ENCODE data around the gene INTS1.

The INTS1 gene

DNA sequence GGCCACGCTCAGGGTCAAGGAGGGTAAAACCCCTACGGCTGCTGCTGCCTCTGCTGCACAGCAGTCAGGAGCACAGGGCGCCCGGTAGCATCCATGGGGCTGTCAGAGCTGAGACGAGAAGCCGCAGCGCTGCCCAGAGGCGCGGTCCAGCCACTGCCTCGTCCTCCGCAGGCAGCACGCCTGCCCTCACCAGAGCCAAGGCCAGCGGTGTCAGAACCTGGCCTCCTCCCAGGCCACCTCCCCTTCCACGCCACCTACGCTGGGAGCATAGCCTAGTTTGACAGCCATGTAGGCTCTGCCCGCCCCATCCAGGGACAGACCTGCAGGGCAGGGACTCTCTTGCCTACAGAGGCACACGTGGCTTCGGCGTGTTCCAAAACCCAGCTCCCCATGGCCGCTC, 16.2 kb downstream of the INTS1 start:
- DNase-seq (ENCODE audit: low read depth): no peak

DNA sequence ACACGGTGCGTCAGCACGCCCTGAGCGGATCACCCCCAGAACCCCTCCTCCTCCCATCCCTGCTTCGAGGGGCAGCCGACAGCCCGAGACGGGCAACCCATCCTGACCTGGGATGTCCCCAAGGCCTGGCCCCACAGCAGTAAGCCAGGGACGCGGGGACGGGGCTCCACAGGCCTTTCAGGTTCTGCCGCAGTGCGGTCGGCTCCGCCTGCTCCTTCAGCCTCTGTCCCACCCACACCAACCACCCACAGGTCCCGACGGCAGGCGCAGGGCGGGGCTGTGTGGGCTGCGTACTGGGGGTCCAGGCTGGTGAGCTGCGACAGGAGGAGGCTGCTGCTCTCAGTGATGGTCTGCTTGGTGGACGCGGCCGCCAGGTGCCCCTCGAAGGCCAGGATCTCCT, 16.7 kb downstream of the INTS1 start:
- no peak for DNase-seq (ENCODE audit: low read depth)

DNA sequence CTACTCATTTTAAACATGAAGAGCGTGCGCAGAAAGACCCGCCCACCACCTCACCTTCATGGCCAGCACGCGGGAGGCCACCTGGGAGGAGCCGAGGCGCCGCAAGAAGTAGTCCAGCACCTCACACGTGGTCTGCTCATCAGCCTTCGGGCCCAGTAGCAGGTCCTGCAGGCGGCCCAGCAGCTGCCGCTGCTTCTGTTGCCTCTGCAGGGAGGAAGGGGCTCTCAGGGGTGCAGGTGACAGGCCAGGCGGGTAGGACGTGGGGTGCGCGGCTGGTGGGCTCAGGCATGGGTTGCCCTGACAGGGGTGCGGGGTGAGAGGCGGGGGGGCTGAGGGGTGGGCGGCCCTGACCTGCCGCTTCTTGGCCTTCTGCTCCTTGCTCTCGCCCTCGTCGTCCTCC, 17.6 kb downstream of the INTS1 start:
- no peak for DNase-seq (ENCODE audit: low read depth)

DNA sequence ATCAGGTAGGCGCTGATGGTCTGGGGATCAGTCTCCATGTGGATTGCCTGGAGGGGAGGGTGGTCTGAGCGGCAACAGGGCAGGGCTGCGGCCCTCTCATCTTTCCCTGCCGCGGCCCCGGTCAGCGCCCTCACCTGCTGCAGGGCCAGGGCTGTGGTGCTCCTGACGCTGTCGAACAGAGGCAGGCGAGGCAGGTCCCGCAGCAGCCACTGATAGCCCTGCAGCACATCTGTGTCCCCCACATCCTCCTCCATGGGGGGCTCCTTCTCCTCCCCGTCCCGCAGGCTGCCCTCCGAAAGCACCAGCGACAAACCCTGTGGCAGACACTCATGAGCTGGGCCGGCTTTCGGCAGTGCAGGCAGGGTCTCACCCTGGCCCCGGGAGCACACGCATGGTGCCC, 19.0 kb downstream of the INTS1 start:
- DNase-seq (ENCODE audit: low read depth): no peak

DNA sequence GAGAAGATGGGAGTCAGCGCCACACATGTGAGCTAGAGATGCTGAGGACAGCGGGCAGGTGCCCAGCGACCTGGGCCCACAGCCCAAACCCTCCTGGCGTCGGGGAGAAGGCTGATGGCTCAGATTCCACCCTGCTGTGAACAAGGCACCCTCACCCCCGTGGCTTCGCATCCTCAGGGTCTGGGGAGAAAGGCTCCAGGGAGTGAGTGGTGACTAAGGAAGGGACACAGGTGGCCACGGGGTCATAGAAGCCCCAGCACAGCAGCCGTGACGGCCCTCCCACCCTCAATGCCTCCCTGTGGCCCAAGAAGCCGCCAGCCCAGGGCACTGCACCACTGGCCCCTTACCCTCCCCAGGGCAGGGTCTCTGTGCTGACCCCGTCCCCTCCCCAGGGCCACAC, 19.6 kb downstream of the INTS1 start:
- DNase-seq (ENCODE audit: low read depth): no peak

DNA sequence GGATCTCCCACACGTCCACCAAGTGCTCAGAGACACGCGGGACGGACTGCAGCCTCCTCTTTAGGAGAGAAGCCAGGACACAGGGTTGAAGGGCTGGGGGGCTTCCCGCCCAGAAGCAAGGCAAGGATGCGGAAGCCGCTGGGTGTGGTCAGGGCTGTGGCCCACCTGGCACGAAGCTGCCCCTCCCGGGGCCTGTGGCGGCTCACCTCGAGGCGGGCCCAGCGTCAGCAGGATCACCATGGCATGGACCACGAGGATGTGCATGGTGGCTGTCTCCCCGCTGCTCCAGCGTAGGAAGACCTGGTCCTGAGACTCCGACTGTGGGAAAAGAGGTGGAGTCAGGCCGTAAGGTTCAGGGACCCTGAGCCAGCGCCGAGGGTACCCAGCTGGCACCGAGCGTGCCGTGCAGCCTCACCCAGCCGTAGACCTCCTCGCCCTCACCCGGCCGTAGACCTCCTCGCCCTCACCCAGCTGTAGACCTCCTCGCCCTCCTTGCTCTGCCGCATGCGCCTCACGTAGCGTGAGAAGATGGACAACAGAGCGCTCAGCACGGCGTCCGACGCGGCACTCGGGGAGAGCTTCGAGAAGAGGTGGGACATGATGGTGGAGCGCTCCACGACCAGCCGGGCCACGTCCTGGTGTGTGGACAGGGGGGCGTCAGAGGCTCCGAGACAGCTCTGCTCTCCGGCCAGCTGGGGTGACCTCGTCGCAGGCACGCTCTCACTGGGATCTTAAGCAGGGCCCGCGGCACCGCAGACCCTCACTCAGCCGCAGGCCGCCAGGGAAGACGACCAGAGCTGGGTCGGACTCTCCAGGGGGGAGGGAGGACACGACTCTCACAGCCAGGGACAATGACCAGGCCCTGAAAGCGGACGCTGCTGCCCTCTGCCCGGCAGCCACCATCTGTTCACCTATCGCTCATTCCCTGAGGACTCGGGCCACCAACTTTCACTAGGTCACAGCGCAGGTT, 20.4 kb downstream of the INTS1 start:
- DNase-seq (ENCODE audit: low read depth): no peak

DNA sequence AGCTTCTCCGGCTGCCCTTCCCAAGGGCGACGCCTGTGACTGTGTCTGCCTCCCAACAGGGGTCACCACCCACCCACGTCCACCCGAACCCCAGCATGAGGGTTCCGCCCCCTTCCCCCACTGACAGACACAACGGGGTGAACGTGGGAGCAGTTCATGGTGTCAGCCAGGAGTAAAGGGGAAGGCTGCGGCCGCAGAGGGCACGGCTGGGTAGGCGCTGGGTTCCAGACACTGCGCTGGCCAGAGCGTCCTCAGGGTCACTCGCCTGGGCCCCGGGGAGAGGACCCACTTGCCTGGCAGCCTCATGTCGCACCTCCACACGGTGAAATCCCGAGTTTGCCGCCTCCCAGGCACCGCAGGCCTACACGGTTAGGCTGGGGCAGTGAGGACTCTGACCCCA, 21.1 kb downstream of the INTS1 start:
- DNase-seq (ENCODE audit: low read depth): no peak

DNA sequence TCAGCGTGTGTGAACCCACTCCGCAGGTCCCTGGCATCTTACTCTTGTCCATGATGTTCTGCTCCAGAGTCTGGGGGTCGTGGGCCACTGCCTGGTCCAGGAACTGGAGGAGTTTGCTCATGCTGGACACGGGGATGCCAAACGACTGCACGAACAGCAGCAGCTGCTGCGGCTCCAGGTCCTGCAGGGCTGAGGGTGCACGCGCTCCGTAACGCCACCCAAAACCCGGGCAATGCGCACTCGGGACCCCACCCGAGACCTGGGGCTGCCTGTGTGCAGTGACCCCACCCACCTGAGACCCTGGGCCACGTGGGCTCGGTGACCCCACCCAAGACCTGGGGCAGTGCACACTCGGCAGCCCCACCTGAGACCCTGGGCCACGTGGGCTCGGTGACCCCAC, 22.9 kb downstream of the INTS1 start:
- no peak for DNase-seq (ENCODE audit: low read depth)

DNA sequence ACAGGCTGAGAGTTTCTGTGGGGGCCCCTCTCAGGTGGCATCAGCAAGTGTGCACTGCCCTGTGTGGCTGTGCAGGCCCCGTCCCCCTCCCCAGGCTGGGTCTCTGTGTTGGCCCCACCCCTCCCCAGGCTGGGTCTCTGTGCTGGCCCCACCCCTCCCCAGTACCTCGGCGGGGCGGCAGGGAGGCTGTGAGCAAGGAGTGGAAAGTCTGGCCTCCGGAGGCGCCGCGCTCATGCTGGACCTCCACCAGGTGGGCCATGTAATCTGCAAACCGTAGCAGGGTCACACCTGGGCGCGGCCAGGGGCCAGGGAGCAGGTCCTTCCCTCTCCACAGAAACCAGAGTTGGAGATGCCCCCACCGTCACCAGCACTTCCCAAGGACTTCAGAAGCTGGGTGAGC, 23.5 kb downstream of the INTS1 start:
- DNase-seq (ENCODE audit: low read depth): no peak

DNA sequence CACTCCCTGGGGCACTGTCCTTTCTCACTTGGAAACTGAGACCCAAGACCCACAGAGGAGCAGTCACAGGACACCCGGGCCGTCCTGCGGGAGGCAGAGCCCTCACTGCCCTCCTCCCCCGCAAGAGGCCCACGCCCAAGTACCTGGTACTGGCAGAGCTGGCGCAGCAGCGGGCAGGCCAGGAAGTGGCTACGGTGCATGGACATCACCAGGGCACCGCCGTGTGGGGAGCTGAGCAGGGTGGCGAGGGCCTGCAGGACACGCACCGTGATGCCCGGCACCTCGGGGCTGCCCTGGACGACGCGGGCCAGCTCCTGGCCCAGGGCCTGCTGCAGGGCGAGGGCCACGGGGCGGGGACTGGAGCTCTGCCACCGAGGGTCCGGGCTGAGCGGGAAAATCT, 24.9 kb downstream of the INTS1 start:
- DNase-seq (ENCODE audit: low read depth): no peak

DNA sequence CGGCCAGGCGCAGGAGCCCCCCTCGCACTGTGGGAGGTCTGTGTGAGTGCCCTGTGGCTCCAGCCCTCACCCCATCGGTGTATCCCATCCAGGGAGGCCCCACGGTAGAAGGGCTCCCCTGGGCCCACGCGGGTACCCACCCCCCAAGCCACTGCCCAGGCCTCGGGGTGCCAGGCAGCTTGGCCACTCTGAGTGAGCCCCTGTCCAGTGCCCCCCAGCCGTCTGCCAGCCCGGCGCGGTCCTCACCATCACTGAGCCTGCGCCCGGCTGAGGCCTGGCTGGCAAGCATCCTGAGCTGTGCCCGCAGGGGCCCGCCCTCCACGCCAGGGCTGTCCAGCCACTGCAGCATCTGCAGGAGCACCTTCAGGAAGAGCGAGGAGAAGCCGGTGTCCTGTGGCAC, 25.7 kb downstream of the INTS1 start:
- no peak for DNase-seq (ENCODE audit: low read depth)

DNA sequence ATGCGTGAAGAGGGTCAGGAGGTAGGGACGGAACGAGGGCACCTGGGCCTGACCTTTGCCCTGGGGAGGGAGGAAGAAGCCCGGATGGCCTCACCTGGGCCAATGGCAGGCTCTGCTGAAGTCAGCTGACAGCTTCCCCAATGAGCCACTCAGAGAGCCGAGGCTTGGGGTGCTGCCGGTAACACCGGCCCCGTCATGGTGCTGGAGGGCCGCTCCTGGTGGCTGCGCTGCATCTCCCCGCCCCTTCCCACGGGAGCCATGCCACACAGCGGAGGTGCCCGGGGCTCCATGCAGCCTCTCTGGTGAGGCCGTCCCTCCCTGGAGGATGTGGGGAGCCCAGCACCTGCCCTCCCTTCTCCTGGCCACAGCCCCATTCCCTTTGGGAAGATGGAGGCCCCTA, 27.3 kb downstream of the INTS1 start:
- no peak for DNase-seq (ENCODE audit: low read depth)

DNA sequence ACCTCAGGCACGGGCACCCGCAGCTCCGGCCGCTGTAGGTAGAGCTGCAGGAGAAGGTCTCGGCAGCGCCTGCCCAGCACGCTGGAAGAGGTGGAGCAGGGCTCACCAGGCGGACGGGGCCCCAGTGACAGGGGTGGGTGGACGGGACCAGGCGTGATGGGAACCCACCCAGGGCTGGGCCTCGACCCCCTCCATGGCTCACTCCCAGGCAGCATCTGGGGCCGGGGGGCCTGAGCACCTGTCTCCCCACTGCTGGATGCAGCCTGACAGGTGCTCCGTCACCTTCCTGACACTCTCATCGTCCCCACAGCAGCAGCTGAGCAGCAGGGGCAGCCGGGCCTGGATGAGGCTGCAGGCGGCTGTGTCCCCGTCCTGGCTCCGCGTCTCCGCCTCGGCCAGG, 28.2 kb downstream of the INTS1 start:
- no peak for DNase-seq (ENCODE audit: low read depth)

DNA sequence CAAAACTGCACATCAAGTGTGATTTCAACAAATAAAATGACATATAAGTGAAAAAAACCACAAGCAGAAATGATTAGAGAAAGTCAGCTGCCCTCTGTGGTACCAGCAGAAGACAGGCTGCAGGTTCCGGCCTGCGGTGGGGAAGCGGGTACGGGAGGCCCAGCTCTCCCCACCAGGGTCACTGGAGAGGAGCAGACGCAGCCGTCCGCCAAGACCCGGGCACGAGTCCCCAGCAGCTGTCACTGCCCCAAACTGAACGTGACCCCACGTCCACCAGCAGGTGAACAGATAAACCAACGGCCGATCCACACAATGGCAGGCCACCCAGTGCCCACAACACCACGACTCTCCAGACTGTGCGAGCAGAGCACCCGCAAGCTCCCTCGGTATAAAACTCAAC, 28.8 kb downstream of the INTS1 start:
- DNase-seq (ENCODE audit: low read depth): no peak

DNA sequence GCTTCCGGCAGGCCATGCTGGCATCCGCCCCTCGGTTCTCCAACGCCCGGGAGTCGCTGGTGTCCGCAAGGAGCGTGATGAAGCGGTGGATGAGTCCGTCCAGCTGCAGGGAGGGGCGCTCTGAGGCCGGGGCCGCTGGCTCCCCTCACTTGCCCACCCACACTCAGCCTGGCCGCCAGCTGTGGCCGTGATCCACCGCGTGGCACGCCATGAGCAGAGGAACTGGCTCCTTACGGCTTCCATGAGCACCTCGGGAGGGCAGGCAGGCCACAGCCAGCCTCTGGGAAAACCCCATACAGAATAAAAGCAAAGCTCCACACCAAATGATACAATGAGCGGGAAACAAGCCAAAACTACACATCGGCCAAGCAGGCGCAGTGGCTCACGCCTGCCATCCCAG, 29.5 kb downstream of the INTS1 start:
- DNase-seq (ENCODE audit: low read depth): no peak

DNA sequence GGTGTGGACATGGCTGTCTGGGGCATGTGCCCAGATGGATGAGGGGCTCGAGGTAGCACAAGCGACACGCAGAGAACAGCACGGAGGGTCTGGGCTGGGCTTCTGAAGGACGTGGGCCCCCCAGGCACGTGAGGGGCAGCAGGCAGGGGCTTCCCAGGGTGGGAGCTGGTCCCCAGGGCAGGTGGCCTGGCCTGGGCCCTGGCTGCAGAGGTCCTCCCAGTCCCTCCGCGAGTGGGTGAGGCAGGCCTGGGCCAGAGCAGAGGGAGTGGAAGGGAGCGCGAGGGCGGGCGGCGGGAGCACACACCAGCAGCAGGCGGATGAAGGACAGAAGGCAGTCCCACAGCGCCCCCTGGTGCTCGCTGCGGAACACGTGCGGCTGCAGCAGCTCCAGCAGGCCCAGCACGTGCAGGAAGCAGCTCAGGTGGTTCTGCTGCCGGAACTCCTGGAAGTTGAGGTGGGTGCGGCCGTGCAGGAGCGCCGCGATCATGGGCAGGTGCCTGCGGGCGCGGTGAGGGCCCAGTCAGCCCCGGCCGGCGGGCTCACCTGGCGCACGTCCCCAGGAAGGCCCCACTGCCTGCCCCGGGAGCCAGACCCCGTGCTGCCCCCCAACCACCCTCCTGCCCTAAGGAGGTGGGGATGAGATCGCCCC, 30.2 kb downstream of the INTS1 start:
- no peak for DNase-seq (ENCODE audit: low read depth)

DNA sequence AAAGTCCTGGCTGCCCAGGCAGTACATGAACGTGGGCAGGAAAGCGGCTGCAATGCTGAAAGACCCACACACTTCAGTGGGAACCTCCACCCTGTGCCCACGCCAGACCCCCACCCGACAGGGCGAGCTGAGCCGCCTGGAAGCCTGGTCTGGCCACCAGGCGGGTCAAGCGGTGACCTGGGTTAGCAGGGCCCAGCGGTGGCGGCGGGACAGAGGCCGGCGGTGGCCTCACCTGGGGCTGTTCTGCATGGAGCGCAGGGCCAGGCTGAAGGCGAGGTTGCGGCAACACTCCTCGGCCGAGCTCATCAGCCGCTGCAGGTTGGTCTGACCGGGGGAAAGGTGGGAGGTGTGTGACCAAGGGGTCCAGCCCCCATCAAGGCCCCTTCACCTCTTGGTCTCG, 33.3 kb downstream of the INTS1 start:
- no peak for DNase-seq (ENCODE audit: low read depth)

DNA sequence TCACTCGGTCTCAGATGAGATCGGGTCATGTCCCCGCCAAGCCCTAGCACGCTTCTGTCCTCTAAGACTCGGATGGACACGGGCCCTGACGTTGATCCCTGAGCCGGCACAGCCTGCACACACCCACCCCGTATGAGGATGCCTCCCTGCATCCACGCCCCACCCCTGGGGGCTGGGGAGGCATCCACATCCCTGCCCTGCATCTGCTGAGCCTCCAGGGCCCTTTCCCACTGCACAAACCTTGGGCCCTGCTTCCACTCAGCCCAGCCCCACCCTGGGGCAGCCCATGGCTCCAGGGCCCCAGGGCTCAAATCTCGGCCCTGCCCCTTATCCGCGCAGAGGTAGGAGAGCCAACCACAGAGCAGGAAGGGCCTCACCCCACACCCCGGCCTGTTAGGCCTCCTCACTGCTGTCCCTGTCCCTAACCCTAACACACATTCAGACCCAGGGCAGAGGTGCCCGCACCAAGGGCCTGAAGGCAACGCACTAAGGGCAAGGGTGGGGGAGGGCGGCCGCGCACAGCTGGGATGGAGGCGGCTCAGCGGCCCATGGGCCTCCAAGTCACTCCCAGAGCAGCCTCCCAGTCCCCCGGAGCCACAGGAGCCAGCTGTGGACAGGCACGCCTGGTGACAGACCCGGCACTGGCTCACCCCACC, 35.4 kb downstream of the INTS1 start:
- DNase-seq (ENCODE audit: low read depth): no peak

DNA sequence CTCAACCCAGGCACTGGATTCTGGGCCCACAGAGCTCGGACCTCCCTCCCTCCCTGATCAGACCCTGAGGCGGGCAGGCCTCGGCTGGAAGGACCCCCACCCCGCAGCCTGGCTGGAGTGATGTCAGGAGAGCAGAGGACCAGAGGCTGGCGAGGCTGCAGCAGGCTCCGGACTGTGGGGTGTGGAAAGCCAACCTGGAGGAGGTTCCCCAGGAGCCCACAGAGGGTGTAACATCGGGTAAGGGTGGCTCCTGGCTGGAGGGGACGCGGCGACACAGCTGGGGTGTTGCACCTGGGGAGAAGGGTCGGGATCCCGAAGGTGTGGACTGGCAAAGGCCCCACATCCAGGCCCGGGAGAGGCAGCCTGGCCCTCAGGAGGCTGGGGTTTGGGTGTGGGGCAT, 36.0 kb downstream of the INTS1 start:
- DNase-seq (ENCODE audit: low read depth): no peak

DNA sequence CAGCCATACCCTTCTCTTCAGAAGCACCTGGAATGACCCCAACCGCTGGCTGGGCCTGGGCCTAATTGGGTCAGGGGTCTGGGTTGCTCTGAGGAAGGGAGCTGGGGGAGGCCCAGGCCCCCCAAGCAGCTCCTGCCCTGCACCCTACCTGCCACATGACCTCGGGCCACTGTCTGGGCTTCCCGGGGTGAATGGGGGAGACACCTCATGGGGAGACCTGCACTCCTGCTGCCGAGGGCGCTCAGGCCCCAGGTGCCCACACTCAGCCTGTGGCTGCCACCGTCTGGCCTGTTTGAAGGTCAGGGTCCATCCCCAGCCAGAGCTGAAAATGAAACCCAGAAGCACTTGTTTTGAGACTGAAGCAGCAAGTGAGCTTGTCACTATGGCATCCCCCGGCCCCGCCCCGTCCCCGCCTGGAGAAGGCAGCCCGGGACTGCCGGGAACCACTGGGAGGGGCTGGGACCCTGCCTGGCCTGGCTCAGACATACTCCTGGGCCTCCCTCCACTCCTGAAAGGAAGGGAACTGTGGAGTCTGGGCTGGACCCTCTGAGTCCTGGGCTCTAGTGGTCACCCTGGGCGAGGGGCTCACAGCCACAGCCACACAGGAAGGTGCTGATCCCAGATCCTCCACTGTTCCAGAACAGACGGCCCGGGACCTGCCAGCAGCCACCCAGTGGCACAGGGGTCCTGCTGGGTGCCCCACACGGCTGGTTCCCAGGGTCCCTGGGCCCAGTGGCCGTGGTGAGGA, 37.5 kb downstream of the INTS1 start:
- DNase-seq (ENCODE audit: low read depth): no peak

DNA sequence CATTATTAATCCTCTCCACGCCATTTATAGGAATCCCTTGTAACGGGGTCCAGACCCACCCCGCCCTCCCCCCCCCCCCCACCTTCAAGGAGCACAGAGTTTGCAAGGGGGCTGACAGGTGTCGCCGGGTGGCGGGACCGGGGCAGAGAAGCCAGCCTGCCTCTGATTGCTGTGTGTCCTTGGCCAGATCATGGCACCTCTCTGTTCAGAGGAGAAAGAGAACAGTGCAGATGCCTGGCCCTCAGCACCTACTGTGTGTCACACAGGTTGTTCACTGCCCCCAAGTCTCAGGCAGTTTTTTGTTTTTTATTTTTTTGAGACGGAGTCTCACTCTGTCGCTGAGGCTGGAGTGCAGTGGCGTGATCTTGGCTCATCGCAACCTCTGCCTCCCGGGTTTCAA, 39.5 kb downstream of the INTS1 start:
- DNase-seq (ENCODE audit: low read depth): no peak

DNA sequence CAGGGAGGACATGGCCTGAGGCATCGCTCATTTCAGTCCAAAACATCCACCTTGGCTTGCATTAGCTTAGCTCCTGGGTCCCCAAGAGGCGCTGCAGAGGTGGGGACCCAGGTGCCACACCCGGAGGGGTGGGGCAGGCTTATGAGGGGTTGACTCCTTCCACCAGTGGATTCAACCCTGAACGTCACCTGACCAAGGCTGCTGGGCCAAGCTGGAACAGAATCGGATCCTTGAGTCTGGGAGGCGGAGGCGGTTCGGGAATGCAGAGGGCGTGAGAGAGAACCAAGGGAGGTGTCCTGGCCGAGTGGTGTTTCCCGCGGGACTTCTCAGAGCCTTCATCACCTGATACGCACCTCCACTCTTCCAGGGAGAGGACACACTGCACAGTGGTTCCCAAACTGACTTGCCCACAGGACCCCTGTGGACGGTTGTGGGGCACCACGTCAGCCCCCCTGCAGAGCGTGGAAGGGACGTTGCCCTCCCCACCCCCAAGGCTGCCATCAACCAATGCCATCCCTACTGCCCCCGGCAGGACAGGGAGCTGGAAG, 40.4 kb downstream of the INTS1 start:
- DNase-seq (ENCODE audit: low read depth): no peak

Data from GM04503 (cell line).